Panc1 (cell line): ENCODE measurements around the gene KRTAP5-9. TPM values are rescaled to one million over a fixed set of nuclear protein-coding genes. Genes with fewer than 3 reads are reported as not detected.
"Not testable (repeated sequence)": the region's sequence is repeated elsewhere in the genome, so short reads cannot be mapped to it uniquely, and the experiment has no call there.

ENCODE experiments used
- ATAC-seq: fragments of 200-7000 bp; cut with Tn5 transposase; 2 replicates; pipeline ENCODE4 v1.9.1; 2020; ENCODE audit warnings: mild to moderate bottlenecking, moderate library complexity
- BruUV-seq: library from RNA; stranded (reverse); fragments of 400-500 nt; replicated peaks from 2 replicates; lab custom pipeline; 2021; lab: Mats Ljungman, UMichigan
- CTCF ChIA-PET: fragments of 300-600 bp; sonication (Branson Sonifier 250); formaldehyde crosslinking; loops from one replicate; lab custom pipeline; 2022; ENCODE audit warnings: antibody characterized with exemption; lab: Charles Lee
- POLR2A ChIA-PET: fragments of 300-600 bp; sonication (Branson Sonifier 250); formaldehyde crosslinking; loops from one replicate; lab custom pipeline; 2022; ENCODE audit warnings: antibody characterized with exemption; lab: Charles Lee
- DNase-seq: peaks from one replicate; pipeline ENCODE4 v3.0.0-alpha.2; 2010; ENCODE audit warnings: low read depth, low spot score
- H3K27ac ChIP-seq: 2 replicates; pipeline ENCODE4 v1.5.1; 2011; ENCODE audit warnings: mild to moderate bottlenecking, low read length, inconsistent platforms
- H3K27me3 ChIP-seq: fragments of 200-500 bp; sonication (Bioruptor generic); 2 replicates; pipeline ENCODE4 v1.6.0; 2014; ENCODE audit warnings: low read length, inconsistent platforms; ENCODE audit not compliant: control insufficient read depth, insufficient read depth
- H3K36me3 ChIP-seq: fragments of 200-500 bp; sonication (Bioruptor generic); 2 replicates; pipeline ENCODE4 v1.5.1; 2014; ENCODE audit warnings: inconsistent platforms, mild to moderate bottlenecking, low read length, moderate library complexity; ENCODE audit not compliant: control insufficient read depth, insufficient read depth
- H3K4me1 ChIP-seq: 2 replicates; pipeline ENCODE4 v1.5.1; 2011; ENCODE audit warnings: inconsistent platforms, mild to moderate bottlenecking, low read length, moderate library complexity; ENCODE audit not compliant: control insufficient read depth, insufficient read depth
- H3K4me3 ChIP-seq, 2 experiments: 2 replicates each; pipeline ENCODE4 v1.5.1; 2011 to 2012; ENCODE audit warnings: low read depth in 2 of 2, low read length in 2 of 2, mild to moderate bottlenecking in 2 of 2, inconsistent platforms in 1 of 2, moderate library complexity in 1 of 2
- H3K9me3 ChIP-seq: fragments of 200-500 bp; sonication (Bioruptor generic); 2 replicates; pipeline ENCODE4 v1.5.1; 2014; ENCODE audit warnings: low read depth, mild to moderate bottlenecking, inconsistent platforms, low read length, moderate library complexity; ENCODE audit not compliant: control insufficient read depth, insufficient read depth
- POLR2AphosphoS5 ChIP-seq: IDR thresholded peaks from 2 replicates; pipeline ENCODE4 v1.6.1; 2012; ENCODE audit warnings: mild to moderate bottlenecking, low read depth, low read length, moderate library complexity
- SIN3A ChIP-seq: IDR thresholded peaks from 2 replicates; pipeline ENCODE4 v1.6.1; 2012; ENCODE audit warnings: low read depth, mild to moderate bottlenecking, low read length, moderate library complexity, borderline replicate concordance; ENCODE audit not compliant: insufficient read depth
- TCF7L2 ChIP-seq: IDR thresholded peaks from 2 replicates; pipeline ENCODE4 v1.6.1; 2011; ENCODE audit warnings: mild to moderate bottlenecking, low read depth, low read length, inconsistent platforms
- in situ Hi-C: cut with HindIII; loops from 2 replicates; pipeline ENCODE4 v1.10.0; 2016; ENCODE audit warnings: low sequenced_read_pairs, low pct_unique_long_range_greater_than_20kb
- intact Hi-C: fragments of 100-400 bp; cut with micrococcal nuclease; formaldehyde crosslinking; loops from one replicate; pipeline ENCODE4 v1.10.0; 2022; ENCODE audit not compliant: unreplicated experiment
- total RNA-seq: library from RNA; stranded (reverse); gene quantifications from one replicate; pipeline ENCODE4 v1.2.1, GENCODE V29; 2021; ENCODE audit not compliant: unreplicated experiment
- TF ChIP-seq, protein P1 (sequence below), 2 experiments: IDR thresholded peaks; 2 replicates each; pipeline ENCODE4 v1.6.1; 2011 to 2012; ENCODE audit warnings: low read depth in 2 of 2, control low read depth in 1 of 2, low read length in 1 of 2, mild to moderate bottlenecking in 1 of 2, moderate library complexity in 1 of 2; ENCODE audit not compliant: insufficient read depth in 1 of 2
- TF ChIP-seq, protein P2 (sequence below): fragments of 450-650 bp; IDR thresholded peaks from 2 replicates; pipeline ENCODE4 v1.5.1; 2017; ENCODE audit warnings: mild to moderate bottlenecking

The KRTAP5-9 gene
- total RNA-seq, 1 experiment from 2014 or later, result not detected

DNA sequence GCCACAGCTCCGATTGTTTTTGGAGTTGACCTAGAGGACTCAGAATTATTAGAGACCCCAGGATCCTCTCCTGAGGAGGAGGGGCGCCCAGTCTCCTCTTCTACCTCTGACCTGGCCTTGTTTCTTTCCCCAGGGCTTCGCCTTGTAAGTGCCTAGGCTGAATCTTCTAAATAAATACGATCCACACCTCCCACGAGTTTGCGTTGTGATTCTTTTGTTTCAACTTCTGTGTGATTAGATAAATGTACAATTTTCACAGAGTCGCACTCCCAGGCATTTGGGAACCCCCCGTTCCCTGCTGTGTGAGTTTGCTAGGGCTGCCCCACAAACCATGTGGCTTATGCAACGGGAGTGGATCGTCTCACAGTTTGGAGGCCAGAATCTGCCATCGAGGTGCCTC, 9.2 kb upstream of the KRTAP5-9 start:
- POLR2A ChIA-PET, result no interaction called here
- H3K27ac ChIP-seq, result no peak overlapping the region

DNA sequence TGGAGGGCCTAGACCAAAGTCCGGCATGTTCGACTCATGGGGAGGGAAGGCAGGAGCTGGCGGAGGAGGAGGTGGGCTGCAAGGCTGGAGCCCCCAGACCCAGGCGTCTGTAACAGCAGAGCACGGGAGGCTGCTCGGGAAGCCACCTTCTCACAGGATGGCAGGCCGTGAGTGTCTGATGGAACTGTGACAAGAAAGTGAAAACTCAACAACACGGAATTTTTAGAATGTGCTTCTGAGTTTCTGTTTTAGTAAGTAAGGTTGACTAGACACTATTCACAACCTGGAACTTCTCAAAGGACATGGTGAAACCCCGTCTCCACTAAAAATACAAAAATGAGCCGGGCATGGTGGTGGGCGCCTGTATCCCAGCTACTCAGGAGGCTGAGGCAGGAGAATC, 8.2 kb upstream of the KRTAP5-9 start:
- H3K27ac ChIP-seq, H3K27me3 ChIP-seq, H3K4me1 ChIP-seq, H3K9me3 ChIP-seq, ATAC-seq, DNase-seq, H3K36me3 ChIP-seq, intact Hi-C loops, H3K4me3 ChIP-seq, CTCF ChIA-PET, BruUV-seq, POLR2A ChIA-PET, in situ Hi-C loops: not testable (repeated sequence)

More for the DNA sequence above, 9.2 kb upstream of the KRTAP5-9 start:
- in situ Hi-C loops, result no loop called here
- H3K4me1 ChIP-seq, result no peaks in the 10 kb centered on the region
- no peaks in the 10 kb centered on the region for H3K36me3 ChIP-seq
- H3K9me3 ChIP-seq, result no peaks in the 10 kb centered on the region
- CTCF ChIA-PET, result no interaction called here
- DNase-seq (no peak), ATAC-seq (no peak)
- intact Hi-C loops, result no loop called here
- BruUV-seq, result no TSS peak
- H3K27me3 ChIP-seq, result no peaks in the 10 kb centered on the region
- no peak overlapping the region for H3K4me3 ChIP-seq
- TF ChIP-seq, protein P1, sequence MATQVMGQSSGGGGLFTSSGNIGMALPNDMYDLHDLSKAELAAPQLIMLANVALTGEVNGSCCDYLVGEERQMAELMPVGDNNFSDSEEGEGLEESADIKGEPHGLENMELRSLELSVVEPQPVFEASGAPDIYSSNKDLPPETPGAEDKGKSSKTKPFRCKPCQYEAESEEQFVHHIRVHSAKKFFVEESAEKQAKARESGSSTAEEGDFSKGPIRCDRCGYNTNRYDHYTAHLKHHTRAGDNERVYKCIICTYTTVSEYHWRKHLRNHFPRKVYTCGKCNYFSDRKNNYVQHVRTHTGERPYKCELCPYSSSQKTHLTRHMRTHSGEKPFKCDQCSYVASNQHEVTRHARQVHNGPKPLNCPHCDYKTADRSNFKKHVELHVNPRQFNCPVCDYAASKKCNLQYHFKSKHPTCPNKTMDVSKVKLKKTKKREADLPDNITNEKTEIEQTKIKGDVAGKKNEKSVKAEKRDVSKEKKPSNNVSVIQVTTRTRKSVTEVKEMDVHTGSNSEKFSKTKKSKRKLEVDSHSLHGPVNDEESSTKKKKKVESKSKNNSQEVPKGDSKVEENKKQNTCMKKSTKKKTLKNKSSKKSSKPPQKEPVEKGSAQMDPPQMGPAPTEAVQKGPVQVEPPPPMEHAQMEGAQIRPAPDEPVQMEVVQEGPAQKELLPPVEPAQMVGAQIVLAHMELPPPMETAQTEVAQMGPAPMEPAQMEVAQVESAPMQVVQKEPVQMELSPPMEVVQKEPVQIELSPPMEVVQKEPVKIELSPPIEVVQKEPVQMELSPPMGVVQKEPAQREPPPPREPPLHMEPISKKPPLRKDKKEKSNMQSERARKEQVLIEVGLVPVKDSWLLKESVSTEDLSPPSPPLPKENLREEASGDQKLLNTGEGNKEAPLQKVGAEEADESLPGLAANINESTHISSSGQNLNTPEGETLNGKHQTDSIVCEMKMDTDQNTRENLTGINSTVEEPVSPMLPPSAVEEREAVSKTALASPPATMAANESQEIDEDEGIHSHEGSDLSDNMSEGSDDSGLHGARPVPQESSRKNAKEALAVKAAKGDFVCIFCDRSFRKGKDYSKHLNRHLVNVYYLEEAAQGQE (IDR thresholded peaks at IDR 0.05; ENCODE audit: insufficient read depth in 1 of 2, low read depth in 2 of 2, low read length in 1 of 2), result no peak
- TF ChIP-seq, protein P2, sequence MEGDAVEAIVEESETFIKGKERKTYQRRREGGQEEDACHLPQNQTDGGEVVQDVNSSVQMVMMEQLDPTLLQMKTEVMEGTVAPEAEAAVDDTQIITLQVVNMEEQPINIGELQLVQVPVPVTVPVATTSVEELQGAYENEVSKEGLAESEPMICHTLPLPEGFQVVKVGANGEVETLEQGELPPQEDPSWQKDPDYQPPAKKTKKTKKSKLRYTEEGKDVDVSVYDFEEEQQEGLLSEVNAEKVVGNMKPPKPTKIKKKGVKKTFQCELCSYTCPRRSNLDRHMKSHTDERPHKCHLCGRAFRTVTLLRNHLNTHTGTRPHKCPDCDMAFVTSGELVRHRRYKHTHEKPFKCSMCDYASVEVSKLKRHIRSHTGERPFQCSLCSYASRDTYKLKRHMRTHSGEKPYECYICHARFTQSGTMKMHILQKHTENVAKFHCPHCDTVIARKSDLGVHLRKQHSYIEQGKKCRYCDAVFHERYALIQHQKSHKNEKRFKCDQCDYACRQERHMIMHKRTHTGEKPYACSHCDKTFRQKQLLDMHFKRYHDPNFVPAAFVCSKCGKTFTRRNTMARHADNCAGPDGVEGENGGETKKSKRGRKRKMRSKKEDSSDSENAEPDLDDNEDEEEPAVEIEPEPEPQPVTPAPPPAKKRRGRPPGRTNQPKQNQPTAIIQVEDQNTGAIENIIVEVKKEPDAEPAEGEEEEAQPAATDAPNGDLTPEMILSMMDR, result no peak
- no peak for TF ChIP-seq POLR2AphosphoS5
- TF ChIP-seq SIN3A, result no peak
- no peak for TF ChIP-seq TCF7L2

DNA sequence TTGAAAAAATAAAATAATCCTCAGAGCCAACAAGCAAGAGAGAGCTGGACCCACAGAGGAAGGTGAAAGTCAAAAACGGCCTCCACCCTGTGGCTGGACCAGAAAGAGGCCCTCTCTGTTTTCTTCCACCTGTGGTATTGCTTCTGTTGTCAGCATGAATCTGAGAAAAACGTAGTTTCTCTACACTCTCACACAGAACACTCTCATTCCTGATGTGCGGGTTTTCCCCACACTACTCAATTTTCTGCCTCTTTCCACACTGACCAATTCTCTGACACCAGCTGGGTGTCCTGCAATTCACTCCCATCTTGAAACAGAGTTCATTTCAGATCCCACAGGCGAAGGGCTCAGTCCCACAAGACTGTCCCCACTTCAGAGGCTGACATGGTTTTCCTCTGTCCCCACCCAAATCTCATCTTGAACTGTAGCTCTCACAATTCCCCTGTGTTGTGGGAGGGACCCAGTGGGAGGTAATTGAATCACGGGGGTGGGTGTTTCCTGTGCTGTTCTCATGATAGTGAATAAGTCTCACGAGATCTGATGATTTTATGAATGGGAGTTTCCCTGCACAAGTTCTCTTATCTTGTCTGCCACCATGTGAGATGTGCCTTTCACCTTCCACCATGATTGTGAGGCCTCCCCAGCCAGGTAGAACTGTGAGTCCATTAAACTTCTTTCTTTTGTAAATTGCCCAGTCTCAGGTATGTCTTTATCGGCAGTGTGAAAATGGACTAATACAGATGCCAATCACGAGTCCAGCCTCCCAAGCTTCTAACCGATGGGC, 7.5 kb upstream of the KRTAP5-9 start:
- DNase-seq, BruUV-seq, ATAC-seq, H3K9me3 ChIP-seq, H3K27me3 ChIP-seq, CTCF ChIA-PET, H3K4me1 ChIP-seq, POLR2A ChIA-PET, H3K27ac ChIP-seq, in situ Hi-C loops, H3K36me3 ChIP-seq, intact Hi-C loops, H3K4me3 ChIP-seq: not testable (repeated sequence)
